ENCODE measurements around the gene STK17B. TPM values are rescaled to one million over a fixed set of nuclear protein-coding genes. Genes with fewer than 3 reads are reported as not detected.

Gene STK17B
- total and polyA plus RNA-seq, 9 of the 15 experiments (the other 6 are each of a cell fraction or from before 2014, with no cell fraction given), result 2.3 to 17.7 (median 8.5) TPM

DNA sequence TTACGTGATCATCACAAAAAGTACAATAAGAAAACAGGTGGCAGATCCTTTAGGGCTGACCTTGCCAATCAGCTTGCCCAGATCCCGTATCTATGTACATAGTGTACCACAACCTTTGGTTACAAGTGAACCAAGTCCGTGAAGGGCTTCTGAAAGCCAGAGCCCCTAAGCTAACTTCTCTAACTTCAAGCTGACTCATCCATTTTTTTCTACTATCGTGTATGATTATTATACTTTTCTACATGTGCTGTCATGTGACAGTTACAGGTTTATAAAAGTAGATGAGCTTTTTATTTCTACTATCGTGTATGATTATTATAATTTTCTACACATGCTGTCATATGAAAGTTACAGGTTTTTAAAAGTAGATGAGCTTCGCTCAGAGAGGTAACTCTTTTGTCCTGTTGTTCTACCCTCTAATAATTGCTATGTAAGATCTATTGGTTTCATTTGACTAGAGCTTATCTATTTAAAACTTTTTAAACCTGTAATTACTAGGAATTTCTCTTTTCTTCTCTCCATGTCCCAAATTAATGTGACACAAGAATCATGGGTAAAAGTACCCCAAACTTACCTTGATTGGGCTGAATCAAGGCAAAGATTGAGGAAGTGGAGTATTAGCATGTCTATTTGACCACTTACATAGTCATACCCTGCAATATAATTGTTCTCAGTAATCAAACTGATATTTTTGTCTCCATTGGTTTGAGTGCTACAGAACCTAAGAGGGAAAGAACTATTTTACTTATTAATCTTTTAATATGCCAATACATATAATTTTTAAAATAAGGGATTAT lies 73.3 kb downstream of the STK17B start (continued):
- TF ChIP-seq RUNX1 (IDR thresholded peaks at IDR 0.05; ENCODE audit: low read depth) (no peak), C11orf30 (IDR thresholded peaks at IDR 0.05; ENCODE audit: low read depth) (peak; percentile 81), SRSF3 (IDR thresholded peaks at IDR 0.05; ENCODE audit: insufficient read depth, low read length) (no peak), MAFG (tag; conservative IDR thresholded peaks at IDR 0.05) (peak; percentile 62), FOXM1 (IDR thresholded peaks at IDR 0.05; ENCODE audit: low read depth) (no peak), FOXM1 (CRISPR knock-in tag; IDR thresholded peaks at IDR 0.05; ENCODE audit: low read depth) (no peak), NFE2 (IDR thresholded peaks at IDR 0.05; ENCODE audit: low read depth) (no peak), ZNF354B (CRISPR knock-in tag; IDR thresholded peaks at IDR 0.05) (no peak), MAFK (IDR thresholded peaks at IDR 0.05; ENCODE audit: low read length) (peak; percentile 48; the same call in 1 of the 2 replicates), NFYB (IDR thresholded peaks at IDR 0.05; ENCODE audit: extremely low read depth, insufficient read length) (no peak), SPI1 (IDR thresholded peaks at IDR 0.05; ENCODE audit: borderline replicate concordance, low read depth, low read length) (peak; percentile 58; the same call in 1 of the 2 replicates), SMC3 (conservative IDR thresholded peaks at IDR 0.05; ENCODE audit: insufficient read depth, low read depth, low read length) (no peak), NCOA2 (IDR thresholded peaks at IDR 0.05; ENCODE audit: partially characterized antibody in 2 of 2) (no peak), JUND (IDR thresholded peaks at IDR 0.05; ENCODE audit: borderline replicate concordance, low read depth, low read length) (no peak), JUND (tag; IDR thresholded peaks at IDR 0.05; ENCODE audit: borderline replicate concordance, low read depth, low read length) (no peak), PKNOX1 (IDR thresholded peaks at IDR 0.05) (no peak), ZNF76 (CRISPR knock-in tag; IDR thresholded peaks at IDR 0.05; ENCODE audit: borderline replicate concordance) (no peak), MTA3 (IDR thresholded peaks at IDR 0.05; ENCODE audit: borderline replicate concordance) (no peak), NR2F6 (CRISPR knock-in tag; IDR thresholded peaks at IDR 0.05) (no peak), BMI1 (IDR thresholded peaks at IDR 0.05; ENCODE audit: low read length) (no peak), ZNF316 (IDR thresholded peaks at IDR 0.05) (peak; percentile 92), DACH1 (IDR thresholded peaks at IDR 0.05; ENCODE audit: partially characterized antibody) (no peak), MBD2 (IDR thresholded peaks at IDR 0.05; ENCODE audit: borderline replicate concordance, low read depth) (no peak), CBFA2T3 (IDR thresholded peaks at IDR 0.05) (no peak), ZNF133 (CRISPR knock-in tag; IDR thresholded peaks at IDR 0.05) (no peak), ETS2 (tag; IDR thresholded peaks at IDR 0.05; ENCODE audit: borderline replicate concordance, poor library complexity, severe bottlenecking) (no peak)
- TF ChIP-seq, protein P1, sequence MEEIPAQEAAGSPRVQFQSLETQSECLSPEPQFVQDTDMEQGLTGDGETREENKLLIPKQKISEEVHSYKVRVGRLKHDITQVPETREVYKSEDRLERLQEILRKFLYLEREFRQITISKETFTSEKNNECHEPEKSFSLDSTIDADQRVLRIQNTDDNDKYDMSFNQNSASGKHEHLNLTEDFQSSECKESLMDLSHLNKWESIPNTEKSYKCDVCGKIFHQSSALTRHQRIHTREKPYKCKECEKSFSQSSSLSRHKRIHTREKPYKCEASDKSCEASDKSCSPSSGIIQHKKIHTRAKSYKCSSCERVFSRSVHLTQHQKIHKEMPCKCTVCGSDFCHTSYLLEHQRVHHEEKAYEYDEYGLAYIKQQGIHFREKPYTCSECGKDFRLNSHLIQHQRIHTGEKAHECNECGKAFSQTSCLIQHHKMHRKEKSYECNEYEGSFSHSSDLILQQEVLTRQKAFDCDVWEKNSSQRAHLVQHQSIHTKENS (CRISPR knock-in tag; IDR thresholded peaks at IDR 0.05), result no peak
- TF ChIP-seq, protein P2, sequence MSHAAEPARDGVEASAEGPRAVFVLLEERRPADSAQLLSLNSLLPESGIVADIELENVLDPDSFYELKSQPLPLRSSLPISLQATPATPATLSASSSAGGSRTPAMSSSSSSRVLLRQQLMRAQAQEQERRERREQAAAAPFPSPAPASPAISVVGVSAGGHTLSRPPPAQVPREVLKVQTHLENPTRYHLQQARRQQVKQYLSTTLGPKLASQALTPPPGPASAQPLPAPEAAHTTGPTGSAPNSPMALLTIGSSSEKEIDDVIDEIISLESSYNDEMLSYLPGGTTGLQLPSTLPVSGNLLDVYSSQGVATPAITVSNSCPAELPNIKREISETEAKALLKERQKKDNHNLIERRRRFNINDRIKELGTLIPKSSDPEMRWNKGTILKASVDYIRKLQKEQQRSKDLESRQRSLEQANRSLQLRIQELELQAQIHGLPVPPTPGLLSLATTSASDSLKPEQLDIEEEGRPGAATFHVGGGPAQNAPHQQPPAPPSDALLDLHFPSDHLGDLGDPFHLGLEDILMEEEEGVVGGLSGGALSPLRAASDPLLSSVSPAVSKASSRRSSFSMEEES (CRISPR knock-in tag; IDR thresholded peaks at IDR 0.05), result 0 out of 2 replicates have a peak, but pooled peaks have one; percentile 8
